ENCODE data around the gene MRC1.
A peak's percentile ranks its signal among the peaks of the same experiment; 100 is the strongest.

The MRC1 gene

DNA sequence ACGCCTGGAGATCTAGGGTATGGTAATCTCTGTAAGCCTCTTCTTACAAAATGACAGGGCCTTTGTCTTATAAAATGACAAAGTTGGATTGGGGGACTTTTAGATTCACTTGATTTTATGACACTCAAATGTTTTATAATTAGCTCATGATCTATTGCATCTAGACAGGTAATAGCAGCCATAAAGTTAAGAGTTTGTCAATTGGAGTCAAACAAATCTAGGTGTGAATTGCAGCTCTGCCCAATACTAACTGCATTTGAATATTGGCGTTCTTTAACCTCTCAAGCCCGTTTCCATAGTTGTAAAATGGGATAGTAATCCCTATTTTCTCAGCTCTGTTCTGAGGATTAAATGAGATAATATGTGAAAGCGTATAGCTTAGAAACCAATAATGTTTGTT is 14.1 kb upstream of the MRC1 start:
- no peak for DNase-seq (ENCODE audit: low spot score)
- FAIRE-seq = no peak

DNA sequence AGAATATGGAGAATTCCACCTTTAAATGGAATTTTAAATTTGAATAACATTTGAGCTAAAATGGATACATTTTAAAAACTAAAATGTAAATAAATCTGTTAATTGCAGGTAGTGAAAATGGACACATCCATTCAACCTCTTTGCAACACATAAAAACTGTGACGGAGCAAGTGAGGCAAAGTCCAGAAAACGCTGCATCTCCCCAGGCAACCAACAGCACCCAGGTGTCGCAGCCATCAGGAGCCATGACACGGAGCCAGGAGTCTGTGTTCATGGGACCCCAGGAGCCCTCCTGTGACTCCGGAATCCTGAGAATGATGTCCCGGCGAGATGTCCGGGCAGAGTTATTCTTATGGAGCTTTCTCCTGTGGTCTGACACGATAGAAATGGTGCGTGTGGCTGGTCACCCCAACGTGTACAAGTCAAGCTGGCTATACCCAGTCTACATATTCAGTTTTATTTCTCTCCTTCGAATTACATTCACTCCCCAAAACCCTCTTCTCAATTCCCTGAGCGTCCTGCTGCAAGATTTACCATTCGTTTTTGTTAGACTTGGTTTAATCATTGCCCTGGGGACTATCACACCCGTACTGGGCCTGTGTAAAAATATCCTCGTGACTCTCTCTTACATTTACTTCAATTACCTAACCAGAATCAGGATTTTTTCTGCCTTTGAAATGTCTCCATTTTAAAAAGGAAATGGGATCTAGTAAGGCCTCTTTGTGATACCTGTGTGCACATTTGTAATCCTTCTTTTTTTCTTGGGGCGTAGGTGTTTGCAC is 13.1 kb upstream of the MRC1 start:
- FAIRE-seq = no peak
- no peak for DNase-seq (ENCODE audit: low spot score)

DNA sequence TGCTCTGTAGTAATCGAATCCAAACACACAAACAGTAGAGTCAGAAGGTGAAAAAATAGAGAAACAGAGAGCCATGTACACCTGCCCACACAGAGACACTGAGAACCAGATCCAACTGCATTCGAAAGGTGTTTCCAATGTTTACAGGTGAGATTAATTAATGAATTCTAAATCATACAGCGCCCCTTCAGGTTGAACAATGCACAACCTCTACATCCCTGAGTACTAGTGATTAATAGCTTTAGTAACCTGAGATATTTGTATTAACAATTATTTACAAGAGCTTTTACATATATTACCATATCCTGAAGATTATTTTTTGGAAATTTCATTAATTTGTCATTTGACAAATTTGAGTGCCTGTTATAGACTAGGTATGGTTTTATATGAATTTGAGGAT is 7.6 kb upstream of the MRC1 start:
- no peak for FAIRE-seq
- no peak for DNase-seq (ENCODE audit: low spot score)

DNA sequence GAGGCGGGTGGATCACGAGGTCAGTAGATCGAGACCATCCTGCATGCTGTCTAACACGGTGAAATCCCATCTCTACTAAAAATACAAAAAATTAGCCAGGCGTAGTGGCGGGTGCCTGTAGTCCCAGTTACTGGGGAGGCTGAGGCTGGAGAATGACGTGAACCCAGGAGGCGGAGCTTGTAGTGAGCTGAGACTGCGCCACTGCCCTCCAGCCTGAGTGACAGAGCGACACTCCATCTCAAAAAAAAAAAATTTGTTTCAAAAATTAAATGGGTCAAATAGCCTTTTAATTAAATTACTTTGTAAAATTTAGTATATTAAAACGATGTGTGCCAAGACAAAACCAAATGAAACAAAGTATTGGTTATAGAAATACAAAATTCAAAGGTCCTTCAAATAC is 6.8 kb upstream of the MRC1 start:
- FAIRE-seq (no peak), DNase-seq (ENCODE audit: low spot score) (no peak)

DNA sequence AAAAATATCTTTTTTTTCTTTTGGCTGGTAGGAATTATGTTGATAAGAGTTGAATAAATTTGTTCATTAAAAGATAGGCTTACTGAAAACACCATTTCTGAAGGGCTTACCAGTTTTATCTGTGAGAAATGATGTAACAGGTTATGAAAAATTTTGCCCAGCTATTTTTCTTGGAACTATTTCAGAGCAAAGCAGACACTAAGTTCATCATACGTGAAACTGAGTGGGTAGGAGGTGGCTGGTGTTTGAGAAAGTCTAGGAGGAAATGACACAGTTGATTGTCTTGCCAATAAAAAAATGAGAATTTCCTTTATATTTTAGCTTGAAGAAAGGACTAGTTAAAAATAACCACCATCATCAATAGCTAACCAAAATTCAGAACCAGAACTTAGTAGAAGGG is 6.2 kb upstream of the MRC1 start:
- FAIRE-seq (no peak), DNase-seq (ENCODE audit: low spot score) (no peak)

DNA sequence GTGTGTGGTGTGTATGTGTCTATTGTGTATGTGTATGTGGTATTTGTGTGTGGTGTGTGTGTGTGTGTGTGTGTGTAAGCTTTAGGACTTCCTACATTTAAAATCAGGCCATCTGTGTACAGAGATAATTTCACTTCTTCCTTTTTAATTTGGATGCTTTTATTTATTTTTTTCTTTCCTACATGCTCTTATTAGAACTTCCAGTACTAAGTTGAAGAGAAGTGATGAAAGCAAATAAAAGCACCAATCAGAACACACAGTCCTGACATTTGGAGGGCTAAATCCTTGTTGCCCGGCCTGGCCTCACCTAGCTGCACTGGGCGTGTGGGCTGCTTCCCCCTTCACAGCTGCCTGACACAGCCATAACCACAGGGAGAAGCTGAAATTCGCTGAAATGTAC is 3.8 kb upstream of the MRC1 start:
- FAIRE-seq (no peak), DNase-seq (ENCODE audit: low spot score) (no peak)

DNA sequence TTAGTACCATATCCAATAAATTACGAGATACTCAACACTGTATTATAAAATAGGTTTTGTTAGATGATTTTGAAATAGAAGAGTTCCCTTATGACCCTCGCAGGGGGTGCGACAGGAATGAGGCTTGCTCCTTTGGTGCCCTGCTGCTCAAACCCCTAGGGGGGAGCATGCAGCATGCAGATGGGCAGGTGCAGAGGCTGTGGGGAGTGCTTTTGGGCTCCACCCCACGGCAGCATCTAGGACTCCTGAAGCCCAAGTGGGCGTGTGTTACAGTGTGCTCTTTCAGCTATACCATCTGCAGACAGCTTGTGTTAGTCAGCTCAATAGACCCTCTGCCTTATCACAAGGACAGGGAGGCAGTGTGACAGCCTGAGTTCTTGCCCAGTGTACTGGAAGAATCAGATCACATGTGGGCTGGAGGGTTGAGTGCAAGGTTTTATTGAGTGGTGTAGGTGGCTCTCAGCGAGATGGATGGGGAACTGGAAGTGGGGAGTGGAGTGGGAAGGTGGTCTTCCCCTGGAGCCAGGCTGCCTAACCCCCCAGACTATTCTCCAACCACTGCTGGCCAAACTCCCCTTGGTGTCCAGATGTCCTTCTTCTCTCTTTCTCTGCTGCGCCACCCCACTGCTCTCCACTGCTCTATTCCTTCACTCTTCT is 3.1 kb upstream of the MRC1 start:
- no peak for FAIRE-seq
- DNase-seq (ENCODE audit: low spot score) = no peak

DNA sequence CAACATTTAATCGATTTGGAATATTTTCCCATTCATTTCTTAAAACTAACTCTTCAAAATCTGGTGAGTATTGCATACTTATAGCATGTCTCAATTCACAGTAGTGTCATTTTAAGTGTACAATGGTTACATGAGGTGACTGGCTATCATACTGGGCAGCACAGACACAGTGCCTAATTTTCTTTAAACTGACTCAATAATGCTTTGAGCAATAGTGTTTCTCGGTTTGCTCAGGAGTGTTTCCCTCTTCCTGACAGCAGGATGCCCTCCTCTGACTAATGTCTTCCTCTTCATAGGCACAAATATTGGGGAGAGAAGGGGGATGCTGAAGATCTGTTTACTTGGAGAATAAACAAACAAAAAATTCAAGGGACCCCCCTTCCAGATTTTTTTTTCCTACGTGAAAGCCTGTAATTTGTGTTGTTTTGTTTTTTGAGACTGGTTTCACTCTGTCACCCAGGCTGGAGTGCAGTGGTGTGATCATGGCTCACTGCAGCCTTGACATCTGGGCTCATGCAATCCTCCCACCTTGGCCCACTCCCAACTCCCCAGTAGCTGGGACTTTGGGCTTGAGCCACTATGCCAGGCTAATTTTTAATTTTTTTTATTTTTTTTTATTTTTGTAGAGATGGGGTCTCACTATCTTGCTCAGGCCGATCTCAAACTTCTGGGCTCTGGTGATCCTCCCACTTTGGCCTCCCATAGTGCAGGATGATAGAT is 2.2 kb downstream of the MRC1 start:
- DNase-seq (ENCODE audit: low spot score) = no peak
- FAIRE-seq = no peak

DNA sequence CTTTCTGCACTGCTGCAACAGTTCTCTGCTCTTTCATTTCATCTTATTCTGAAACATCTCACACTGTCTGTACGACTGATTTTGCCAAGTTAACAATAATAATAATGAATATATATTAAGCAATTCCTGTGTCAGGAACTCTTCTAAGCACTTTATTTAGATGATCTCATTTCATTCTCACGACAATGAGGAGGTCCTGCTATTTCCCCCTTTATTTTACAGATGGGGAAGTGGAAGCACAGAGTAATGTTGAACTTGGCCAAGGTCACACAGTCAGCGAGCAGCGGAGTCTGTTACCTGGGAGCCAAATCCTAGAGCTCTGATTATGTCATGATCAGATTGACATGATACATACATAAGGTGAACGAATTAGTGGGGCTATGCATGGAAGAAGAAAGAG is 5.8 kb downstream of the MRC1 start:
- no peak for DNase-seq (ENCODE audit: low spot score)
- no peak for FAIRE-seq

DNA sequence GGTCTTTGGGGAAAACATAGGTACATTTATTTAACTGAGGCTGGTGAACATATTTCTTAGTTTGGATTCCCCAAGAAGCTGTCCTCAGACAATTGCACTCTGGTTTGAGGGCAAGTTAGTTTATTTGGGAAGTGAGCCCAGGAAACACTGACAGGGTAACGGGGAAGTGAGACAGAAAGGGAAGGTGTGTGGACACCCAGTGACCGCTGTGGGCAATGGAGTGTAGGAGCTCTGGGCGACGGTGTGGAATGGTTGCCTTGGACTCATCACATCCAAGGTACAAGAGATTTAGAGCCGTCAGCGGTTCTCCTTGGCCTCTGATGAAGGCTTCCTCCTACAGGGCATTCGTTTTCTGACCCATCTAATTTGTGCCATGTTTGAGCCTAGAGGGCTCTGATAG is 7.1 kb downstream of the MRC1 start:
- DNase-seq (ENCODE audit: low spot score) (no peak), FAIRE-seq (no peak)

DNA sequence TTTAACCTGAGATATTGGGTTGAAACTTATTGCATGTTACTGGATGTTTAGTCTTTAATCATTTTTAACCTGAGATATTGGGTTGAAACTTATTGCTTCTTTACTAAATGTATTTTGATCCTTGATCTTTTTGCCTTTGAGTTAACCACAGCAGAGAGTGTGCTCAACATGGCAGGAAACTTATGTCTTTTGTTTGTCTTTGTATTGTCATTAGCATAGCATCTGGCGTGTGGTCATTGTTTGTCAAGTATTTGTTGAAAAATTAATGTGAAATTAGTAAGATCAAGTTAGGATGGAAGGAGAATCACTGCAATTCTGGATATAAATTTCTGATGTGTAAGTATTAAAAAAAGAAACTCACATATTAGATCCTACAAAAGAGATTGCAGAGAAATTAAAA is 8.2 kb downstream of the MRC1 start:
- no peak for DNase-seq (ENCODE audit: low spot score)
- no peak for FAIRE-seq

DNA sequence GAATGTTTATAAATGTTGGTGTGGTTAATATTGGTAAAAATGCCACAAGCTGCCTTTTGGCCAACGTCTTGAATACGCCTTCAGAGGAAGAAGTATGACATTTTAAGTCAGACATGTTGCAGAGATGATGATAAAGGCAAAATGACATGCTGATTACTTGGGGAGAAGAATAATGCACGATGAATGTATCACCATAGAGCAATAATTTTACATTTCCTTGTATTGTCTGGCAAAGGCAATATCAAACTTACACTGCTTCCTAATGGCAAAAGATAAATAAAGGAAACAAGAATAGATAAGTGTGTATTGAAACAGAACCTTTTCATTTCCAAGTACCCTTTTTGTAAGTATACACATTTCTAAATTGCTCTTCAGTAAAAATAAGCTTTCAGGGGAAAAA is 8.6 kb downstream of the MRC1 start:
- no peak for DNase-seq (ENCODE audit: low spot score)
- no peak for FAIRE-seq

DNA sequence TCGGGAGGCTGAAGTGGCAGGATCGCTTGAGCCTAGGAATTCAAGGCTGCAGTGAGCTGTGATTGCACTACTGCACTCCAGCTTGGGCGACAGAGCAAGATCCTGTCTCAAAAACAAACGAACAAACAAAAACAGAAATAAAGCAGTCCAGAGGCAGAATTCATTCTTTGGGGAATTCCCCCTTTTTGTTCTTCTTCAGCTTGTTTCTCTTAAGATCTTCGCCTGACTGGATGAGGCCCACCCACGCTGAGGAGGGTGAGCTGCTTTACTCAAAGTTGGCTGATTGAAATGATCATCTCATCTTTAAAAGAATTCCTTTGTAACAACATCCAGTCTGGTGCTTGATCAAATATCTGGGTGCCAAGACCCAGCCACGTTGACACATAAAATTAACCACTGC is 10.7 kb downstream of the MRC1 start:
- DNase-seq (ENCODE audit: low spot score) (no peak), FAIRE-seq (no peak)

DNA sequence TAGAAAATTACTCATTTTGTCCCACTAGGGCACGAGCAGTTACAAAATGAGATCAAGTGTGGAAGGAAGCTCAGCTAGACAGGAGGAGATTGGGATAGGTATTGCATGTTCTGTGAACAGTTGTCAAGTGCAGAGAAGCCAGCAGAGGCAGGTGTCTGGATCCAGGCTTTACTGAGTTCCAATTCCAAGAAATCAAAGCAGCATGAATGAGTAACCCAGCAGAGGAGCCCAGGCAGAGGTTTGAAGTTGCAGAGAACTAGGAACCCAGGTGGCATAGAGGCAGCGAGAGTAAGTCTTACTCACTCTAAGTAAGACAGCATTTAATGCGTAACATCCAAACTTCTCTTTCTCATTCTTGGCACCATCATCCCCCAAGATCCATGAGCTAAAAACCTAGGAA is 11.8 kb downstream of the MRC1 start:
- FAIRE-seq (no peak), DNase-seq (ENCODE audit: low spot score) (no peak)

DNA sequence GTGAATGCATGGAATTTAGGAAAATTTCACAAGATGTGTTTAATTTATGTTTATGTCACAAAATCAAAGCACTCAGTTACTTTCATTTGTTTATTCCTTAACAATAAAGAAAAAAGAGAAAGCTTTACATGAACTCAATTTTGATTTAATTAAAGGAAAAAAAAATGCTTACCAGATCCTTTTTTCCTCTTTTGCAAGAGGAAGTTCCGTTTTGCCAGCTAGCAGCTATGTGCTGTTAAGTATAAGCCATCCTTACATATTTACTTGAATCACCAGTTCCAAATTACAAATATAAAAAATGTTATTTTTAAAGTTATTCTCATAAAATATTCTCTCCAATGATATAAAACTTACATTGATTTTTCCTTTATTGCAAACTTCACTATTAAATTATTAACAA is 12.7 kb downstream of the MRC1 start:
- FAIRE-seq (no peak), DNase-seq (ENCODE audit: low spot score) (no peak)

DNA sequence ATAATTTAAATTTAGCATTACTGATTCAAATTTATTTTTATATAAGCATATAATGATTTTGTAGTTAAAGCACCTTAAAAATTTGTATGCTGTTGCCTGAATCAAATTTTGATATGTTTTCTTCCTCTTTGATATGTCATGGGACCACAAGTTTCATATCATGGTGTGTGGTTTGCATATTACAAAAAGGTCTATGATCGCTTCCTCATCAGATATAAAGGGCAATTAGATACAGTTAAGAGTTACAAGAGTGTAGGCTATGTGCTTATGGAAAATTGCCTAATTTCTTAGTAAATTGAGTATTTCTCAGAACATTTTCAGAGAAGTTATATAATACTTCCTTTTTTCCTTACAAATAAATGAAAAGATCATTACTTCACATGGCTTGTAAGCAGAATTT is 22.2 kb downstream of the MRC1 start:
- no peak for DNase-seq (ENCODE audit: low spot score)
- FAIRE-seq = no peak

DNA sequence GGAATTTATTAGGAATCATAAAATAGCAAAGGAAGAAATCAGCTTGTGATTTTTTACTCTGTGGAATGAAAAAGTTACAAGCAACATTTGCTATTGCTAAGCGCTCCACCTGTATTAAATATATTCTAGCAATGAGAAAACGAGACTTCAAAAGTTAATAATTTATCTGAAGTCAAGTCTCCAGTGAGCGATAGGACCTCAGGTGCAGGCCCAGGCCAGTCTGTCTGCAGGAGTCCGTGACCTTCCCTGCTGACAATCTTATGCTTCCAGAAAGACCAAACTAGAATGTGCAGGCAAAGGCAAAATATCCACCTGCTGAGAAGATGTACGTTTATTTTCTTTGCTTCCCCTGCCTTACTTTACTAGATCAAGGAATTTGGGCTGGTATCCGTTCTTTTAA is 22.7 kb downstream of the MRC1 start:
- DNase-seq (ENCODE audit: low spot score) (no peak), FAIRE-seq (no peak)

DNA sequence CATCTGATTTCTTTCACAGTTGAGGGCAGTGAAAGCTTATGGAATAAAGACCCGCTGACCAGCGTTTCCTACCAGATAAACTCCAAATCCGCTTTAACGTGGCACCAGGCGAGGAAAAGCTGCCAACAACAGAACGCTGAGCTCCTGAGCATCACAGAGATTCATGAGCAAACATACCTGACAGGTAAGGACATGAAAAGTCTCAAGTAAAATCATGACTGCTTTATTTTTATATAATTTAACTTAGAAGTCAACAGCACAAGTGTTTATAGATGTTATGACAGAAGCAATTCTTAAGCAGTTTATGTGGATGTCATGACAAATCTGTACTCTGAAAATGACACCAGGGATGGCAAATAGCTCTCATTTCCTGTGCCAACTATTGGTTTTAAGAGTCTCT is 24.5 kb downstream of the MRC1 start:
- DNase-seq (ENCODE audit: low spot score) (no peak), FAIRE-seq (no peak)

DNA sequence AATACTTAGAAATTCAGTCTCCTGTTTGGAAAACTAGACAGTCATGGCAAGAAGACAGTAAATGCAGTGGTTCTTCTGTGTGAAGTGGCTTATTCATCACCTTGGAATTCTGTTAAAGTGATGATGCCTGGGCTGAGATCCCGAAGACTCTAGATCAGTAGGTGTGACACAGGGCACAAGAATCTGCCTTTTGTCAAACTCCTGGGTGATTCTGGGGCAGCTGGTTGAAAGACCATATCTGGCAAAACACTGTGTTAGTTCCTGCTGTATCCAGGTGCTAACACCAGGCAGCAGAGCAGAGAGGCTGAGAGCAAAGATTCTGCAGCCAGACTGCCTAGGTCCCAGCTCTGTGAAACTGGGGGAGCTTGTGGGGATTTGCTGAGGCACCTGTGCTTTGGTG is 26.5 kb downstream of the MRC1 start:
- peak; percentile 96 for FAIRE-seq
- peak; percentile 96 for DNase-seq (ENCODE audit: low spot score)

DNA sequence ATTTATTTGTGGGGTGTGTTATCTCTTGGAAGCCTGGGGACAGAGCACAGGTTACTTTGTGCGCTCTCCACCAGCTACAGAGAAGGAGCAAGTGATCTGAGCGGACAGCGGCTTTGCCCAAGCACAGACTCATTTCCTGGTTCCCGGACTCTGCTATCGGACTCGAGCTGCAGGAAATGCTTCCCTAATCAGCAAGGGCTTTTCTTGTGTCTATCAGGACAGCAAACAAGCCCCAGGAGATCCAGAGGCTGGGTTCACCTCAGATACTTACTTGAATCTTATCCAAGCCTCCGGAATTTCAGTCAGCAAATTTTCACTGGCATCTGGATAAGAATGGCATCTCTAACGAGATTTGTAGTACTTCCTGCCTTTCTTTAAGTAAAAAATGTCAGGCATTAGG is 27.8 kb downstream of the MRC1 start:
- DNase-seq (ENCODE audit: low spot score) (peak; percentile 62), FAIRE-seq (peak; percentile 51)

DNA sequence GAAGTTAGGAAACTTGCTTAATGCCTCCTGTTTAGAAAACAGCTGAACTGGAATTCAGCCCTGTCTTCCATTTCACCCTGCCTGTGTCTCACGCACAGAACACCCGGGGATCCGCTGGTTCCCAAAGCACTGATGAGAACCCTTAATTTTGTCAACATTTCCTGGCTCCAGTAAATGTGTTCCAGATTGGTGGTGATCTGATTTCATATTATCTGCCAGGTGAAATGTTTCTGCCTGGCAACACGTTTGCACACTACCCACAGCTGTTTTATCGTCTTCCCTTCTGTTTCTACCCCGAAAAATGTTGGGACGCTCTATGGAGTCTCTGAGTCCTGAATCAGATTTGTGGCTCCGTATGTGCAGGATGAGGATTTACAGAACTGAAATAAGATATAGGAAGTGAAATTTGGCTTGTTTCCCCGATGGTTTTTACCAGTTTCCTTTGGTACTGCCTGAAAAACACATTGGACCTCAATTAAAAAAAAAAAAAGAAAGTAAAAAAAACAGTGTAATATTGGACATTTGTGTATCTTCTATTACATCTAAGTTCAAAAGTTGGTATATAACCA is 29.0 kb downstream of the MRC1 start:
- no peak for FAIRE-seq
- DNase-seq (ENCODE audit: low spot score) = no peak

DNA sequence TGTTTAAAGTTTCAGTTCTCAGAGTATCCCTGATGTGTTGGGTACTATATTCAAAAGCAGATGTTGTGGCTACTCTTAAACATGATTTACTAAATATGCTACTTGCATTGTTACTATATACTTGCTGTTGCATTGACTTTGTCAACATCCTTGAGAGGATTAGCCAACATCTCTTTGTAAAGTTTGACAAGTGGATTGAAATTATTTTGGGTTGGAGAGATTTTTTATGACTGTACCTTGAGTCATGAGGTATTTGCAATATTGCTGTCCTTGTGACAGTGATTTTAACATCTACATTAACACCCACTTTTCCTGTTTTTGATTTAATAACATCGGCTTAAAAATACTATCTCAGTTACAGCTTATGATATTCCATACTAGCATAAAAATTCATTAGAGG is 31.9 kb downstream of the MRC1 start:
- FAIRE-seq = no peak
- DNase-seq (ENCODE audit: low spot score) = no peak

Measured in RCC 7860 (cell line).